ENCODE measurements around the gene BEGAIN.

- TF ChIP-seq CTCF (IDR thresholded peaks at IDR 0.05; ENCODE audit: low read depth, low read length) (no peak), MAX (IDR thresholded peaks at IDR 0.05; ENCODE audit: low read depth, low read length) (no peak), MYC (IDR thresholded peaks at IDR 0.05; ENCODE audit: low read depth, low read length) (no peak), POLR2A (IDR thresholded peaks at IDR 0.05; ENCODE audit: extremely low read depth, insufficient read length) (no peak)
Measured at GRCh38 chr14:100626614-100627013, 39.4 kb upstream of the BEGAIN start.

All from NB4 (cell line).